HG03196 (cell line): ENCODE results near the gene ELF2.
"Not testable (repeated sequence)": the region's sequence is repeated elsewhere in the genome, so short reads cannot be mapped to it uniquely, and the experiment has no call there.

Source experiments
- ATAC-seq: cut with Tn5 transposase; IDR thresholded peaks from one replicate; pipeline ENCODE4 v1.9.1; 2021; ENCODE audit not compliant: unreplicated experiment

ELF2 gene

GRCh38 chr4:139144911-139145551 is 32.0 kb downstream of the ELF2 start:
- ATAC-seq, result no peak

GRCh38 chr4:139144161-139144859 is 32.7 kb downstream of the ELF2 start:
- ATAC-seq, result no peak

DNA sequence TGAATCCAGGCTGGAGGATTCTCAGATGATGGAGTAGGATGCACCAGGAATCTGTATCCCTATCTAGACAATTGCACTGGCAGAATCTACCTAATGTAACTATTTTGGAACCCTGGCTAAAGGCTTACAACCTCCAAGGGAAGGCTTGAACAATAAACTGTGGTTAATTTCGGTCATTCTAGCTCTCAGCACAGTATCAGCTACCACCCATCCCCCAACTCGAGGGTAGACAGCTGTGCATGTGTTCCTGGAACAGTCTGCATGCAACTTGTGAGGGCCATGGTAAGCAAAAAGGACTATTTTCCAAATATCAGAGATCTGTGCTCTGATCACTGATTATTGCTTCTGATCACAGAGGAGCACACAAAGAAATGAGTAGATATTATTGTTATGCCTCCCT is 34.0 kb downstream of the ELF2 start:
- no peak for ATAC-seq

- peak; percentile 86 for ATAC-seq
Observed at GRCh38 chr4:139142087-139142486, 34.9 kb downstream of the ELF2 start.

DNA sequence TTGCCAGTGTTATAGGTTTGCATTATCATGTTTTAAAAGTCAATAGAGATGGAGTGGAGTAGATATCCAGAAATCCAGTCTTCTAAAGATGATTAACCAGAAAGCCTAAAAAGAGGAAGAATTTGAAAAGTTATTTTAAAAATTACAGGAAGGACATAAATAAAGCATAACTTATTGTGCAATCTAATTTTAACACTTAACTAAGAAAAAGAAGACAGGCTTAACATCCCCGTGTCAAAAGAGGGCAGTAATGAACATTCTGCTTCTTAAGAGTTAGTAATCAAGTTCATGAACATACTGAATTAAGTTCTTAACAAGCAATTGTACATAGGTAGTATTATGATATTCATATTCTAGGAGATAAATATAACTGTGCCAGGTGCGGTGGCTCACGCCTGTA is 39.3 kb downstream of the ELF2 start:
- no peak for ATAC-seq

DNA sequence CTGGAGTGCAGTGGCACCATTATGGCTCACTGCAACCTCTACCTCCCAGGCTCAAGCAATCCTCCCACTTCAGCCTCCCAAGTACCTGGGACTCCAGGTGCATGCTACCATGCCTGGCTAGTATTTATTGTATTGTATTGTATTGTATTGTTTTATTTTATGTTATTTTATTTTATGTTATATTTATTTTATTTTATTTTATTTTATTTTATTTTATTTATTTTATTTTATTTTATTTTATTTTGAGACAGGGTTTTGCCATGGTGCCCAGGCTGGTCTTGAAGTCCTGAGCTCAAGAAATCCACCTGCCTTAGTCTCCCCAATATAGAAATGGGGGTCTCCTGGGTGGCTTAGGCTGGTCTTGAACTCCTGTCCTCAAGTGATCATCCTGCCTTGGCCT is 42.6 kb downstream of the ELF2 start:
- ATAC-seq, result no peak

- ATAC-seq, result no peak
Observed at GRCh38 chr4:139131209-139131870, 45.7 kb downstream of the ELF2 start.

DNA sequence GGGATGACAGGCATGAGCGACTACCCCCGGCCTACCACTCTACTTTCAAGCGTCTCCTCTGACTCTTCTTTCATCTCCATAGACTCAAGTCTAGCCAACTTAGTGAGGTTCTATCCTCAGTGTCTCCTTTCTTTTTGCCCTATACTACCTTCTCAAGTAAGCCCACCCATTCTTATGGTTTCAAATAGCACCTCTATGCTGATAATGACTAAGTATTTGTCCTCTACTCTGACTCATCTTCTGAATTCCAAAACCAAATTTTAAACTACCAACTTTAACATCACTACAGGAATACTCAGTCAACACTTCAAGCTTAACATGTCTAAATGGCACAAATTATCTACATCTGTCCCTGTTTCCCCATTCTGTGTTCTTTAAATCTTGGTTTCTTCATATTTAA is 47.8 kb downstream of the ELF2 start:
- ATAC-seq, result no peak

GRCh38 chr4:139126898-139127297 is 50.1 kb downstream of the ELF2 start:
- ATAC-seq, result no peak

DNA sequence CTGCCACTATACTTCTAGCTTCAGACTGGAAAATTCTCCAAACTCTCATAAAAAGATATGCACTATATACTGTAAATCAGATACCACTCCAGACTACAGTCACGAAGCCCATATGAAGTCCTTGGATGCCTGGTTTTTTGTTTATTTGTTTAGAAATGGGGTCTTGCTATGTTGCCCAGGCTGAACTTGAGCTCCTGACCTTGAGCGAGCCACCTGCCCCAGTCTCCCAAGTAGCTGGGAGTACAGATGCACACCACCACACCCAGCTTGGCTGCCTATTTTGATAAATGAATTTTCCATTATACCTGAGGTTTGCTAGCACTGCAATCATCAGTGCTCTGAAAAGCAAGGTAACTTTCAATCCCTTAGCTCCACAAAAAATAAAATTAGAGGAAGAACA is 53.1 kb downstream of the ELF2 start:
- ATAC-seq, result no peak

DNA sequence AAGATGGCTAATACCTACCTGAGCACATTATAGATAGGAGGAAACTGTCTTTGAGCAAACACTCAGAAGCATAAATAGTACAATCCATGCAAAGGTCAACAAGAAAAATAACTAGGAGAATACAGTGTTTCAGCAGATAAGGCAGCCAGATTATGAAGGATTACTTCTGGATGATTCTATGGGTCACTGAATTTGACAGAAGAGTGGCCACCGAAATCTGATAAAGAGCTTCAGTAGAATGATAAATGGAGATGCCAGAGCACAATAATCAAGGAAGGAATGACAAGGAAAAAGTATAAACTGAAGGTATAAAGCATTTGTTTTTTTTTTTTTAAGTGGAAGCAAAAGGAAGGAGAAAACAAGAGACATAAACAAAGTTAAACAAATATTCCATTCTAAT is 58.7 kb downstream of the ELF2 start:
- no peak for ATAC-seq

DNA sequence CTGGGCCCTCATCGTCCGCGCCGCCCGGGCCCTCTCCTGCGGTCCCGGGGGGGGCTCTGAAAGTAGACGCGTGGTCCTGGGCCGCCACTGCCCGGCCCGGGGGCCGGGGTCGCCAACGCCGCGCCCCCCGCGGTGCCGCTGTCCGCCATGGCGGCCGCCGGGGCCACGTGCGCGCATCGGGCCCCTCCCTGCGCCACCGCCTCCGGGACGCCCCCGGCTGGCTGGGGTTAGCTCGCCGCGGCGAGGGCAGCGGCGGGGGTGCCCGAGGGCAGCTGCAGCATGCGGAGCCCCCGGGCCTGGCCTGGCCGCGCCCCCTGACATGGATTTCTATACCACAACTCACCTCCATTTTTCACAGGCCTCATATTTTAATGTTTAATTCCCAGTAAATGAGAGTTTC is 61.8 kb downstream of the ELF2 start:
- no peak for ATAC-seq

- ATAC-seq, result not testable (repeated sequence)
Observed at GRCh38 chr4:139114795-139115194, 62.2 kb downstream of the ELF2 start.

DNA sequence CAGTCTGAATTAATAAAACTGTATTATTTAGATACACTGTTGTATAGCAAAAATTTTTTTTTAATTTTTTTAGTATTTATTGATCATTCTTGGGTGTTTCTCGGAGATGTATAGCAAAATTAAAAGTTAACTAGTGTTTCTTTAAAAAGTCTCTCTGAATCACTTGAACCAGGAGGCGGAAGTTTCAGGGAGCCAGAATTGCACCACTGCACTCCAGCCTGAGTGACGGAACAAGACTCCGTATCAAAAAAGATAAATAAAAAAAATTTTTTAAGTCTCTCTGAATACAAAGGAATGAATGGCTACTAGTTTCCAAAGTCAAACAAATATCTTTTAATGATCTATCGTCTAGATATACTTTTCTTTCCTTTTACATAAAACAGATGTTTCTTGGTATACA is 64.4 kb downstream of the ELF2 start:
- ATAC-seq, result no peak

GRCh38 chr4:139108567-139109128 is 68.4 kb downstream of the ELF2 start:
- no peak for ATAC-seq

DNA sequence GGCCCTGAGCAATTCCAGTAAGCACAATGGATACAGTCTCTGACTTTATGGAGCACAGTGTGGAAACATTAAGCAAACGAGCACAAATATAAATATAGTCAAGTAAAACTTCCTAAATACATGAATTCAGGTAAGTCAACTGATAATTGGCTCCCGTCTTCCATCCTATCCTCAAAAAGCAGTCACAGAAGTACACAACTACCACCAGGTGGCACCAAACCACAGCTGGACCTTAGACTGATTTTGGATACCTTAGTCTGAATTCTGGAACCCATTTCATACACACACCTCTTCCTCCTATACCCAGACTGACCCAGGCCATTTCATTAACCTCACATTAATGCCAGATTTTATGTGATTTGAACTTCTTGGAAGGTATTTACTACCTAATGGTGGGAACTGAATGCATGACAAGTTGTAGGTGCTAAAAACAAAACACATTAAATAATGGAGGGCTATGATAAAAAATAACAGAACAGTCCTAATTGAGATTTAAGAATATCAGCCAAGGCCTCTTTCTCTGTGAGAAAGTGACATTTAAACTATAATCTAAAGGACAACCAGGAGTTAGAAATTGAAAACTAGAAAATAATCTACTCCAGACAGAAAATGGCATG is 77.5 kb downstream of the ELF2 start:
- peak; percentile 87 for ATAC-seq

GRCh38 chr4:139092271-139092670 is 84.7 kb downstream of the ELF2 start:
- ATAC-seq, result no peak

- ATAC-seq, result no peak
Observed at GRCh38 chr4:139085141-139085540, 91.9 kb downstream of the ELF2 start.

GRCh38 chr4:139084804-139085093 is 92.3 kb downstream of the ELF2 start:
- ATAC-seq, result no peak

DNA sequence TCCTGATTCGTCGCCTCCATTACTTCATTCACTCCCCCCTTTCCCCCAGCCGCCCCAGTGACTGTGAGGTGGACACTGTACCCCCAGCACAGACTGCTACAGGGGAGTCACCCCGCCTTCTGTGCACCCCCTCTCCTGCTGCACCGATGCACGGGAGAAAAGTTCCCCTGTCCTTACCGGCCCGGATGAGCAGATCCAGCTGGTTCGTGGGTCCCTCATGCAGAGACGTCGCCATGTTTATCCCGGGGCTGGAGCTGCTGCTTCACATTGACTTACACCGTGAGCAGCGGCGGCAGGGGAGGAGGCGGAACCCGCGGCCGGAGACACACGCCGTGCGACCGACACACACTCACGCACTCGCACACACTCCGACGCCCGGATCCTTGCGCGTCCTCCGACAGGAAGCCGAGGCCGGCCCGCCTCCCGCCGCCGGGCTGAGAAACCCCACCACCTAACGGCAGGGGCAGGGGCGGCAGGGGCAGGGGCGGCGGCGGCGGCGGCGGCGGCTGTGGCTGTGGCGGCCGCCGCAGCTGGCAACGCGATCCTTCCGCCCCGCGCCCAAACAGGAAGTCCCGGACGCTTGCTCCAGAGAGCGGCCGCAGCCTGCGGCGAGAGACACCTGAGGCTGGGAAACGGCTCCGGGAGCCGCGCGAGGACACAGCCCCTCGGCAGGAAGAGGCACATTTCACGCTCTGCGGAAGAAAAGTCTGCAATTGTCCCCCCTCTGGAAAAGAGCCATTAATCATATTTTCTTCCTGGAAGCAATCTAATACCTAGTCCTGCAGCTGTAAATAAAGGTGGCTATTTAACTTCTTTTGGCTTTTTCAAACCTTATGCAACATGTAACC is 92.8 kb downstream of the ELF2 start:
- ATAC-seq, result peak; percentile 55

GRCh38 chr4:139083607-139083955 is 93.4 kb downstream of the ELF2 start:
- peak; percentile 30 for ATAC-seq
